Loucy (cell line): ENCODE data around the gene MAP4K3.

Source experiments
- CTCF ChIP-seq: fragments of 200-600 bp; sonication (generic); conservative IDR thresholded peaks from 2 replicates; pipeline ENCODE4 v1.5.1; 2014; ENCODE audit warnings: mild to moderate bottlenecking, antibody characterized with exemption, low read length
- EZH2phosphoT487 ChIP-seq: fragments of 200-600 bp; IDR thresholded peaks from 2 replicates; pipeline ENCODE4 v1.6.1; 2018; ENCODE audit warnings: antibody characterized with exemption, mild to moderate bottlenecking, moderate library complexity, borderline replicate concordance

GRCh38 chr2:39422700-39423099 lies 14.4 kb downstream of the MAP4K3 start:
- TF ChIP-seq CTCF: no peak
- TF ChIP-seq EZH2phosphoT487: no peak
